GM12878 (cell line): ENCODE data around the gene STX8. TPM values are rescaled to one million over a fixed set of nuclear protein-coding genes. Genes with fewer than 3 reads are reported as not detected.
A peak's percentile ranks its signal among the peaks of the same experiment; 100 is the strongest.

ENCODE experiments used
- ATAC-seq: fragments of 200-7000 bp; cut with Tn5 transposase; 3 replicates; pipeline ENCODE4 v1.9.1; 2020; ENCODE audit warnings: mild to moderate bottlenecking, moderate library complexity
- BruUV-seq: library from RNA; stranded (reverse); fragments of 400-500 nt; replicated peaks from 2 replicates; lab custom pipeline; 2021; lab: Mats Ljungman, UMichigan
- CTCF ChIA-PET: fragments of 300-600 bp; sonication (Branson Sonifier 250); formaldehyde crosslinking; extraction: SDS; loops from one replicate; lab custom pipeline; 2021; ENCODE audit warnings: inconsistent platforms; lab: Yijun Ruan, JAX
- POLR2A ChIA-PET: fragments of 350-600 bp; formaldehyde crosslinking; extraction: SDS; loops from one replicate; lab custom pipeline; 2021; ENCODE audit warnings: inconsistent platforms; lab: Charles Lee
- RAD21 ChIA-PET: fragments of 300-600 bp; sonication (Branson Sonifier 250); formaldehyde crosslinking; loops from one replicate; lab custom pipeline; 2023; ENCODE audit warnings: antibody characterized with exemption; ENCODE audit not compliant: unreplicated experiment; lab: Charles Lee
- SMC1A ChIA-PET: fragments of 300-600 bp; sonication (Branson Sonifier 250); formaldehyde crosslinking; loops from one replicate; lab custom pipeline; 2023; ENCODE audit not compliant: unreplicated experiment, uncharacterized antibody; lab: Charles Lee
- DNase-seq: peaks from one replicate; pipeline ENCODE4 v3.0.0-alpha.2; 2011; ENCODE audit warnings: low read depth, low spot score
- FAIRE-seq: peaks from 3 replicates; lab custom pipeline; 2011; peaks lifted over from hg19 to GRCh38; lab: Jason Lieb, UNC
- H2AFZ ChIP-seq: 2 replicates; pipeline ENCODE4 v1.6.0; 2011; ENCODE audit warnings: low read depth, low read length, control low read depth; ENCODE audit not compliant: control insufficient read depth
- H3K27ac ChIP-seq: 2 replicates; pipeline ENCODE4 v1.5.1; 2011; ENCODE audit warnings: control low read depth; ENCODE audit not compliant: control insufficient read depth, insufficient read depth
- H3K27me3 ChIP-seq, 2 experiments: replicated peaks in 1 of 2; 2 replicates each; pipeline versions ENCODE4 v1.6.0 to v1.6.1; 2011; ENCODE audit warnings: low read length in 1 of 2; ENCODE audit not compliant: control insufficient read depth in 2 of 2, insufficient read depth in 2 of 2
- H3K36me3 ChIP-seq, 2 experiments: 2 replicates each; pipeline ENCODE4 v1.5.1; 2011; ENCODE audit warnings: low read length in 1 of 2; ENCODE audit not compliant: control insufficient read depth in 2 of 2, insufficient read depth in 2 of 2
- H3K4me1 ChIP-seq: 2 replicates; pipeline ENCODE4 v1.6.1; 2011; ENCODE audit warnings: mild to moderate bottlenecking, low read length, moderate library complexity, mixed read lengths; ENCODE audit not compliant: control insufficient read depth, insufficient read depth
- H3K4me2 ChIP-seq: 2 replicates; pipeline ENCODE4 v1.6.0; 2011; ENCODE audit warnings: control low read depth; ENCODE audit not compliant: control insufficient read depth, insufficient read depth
- H3K4me3 ChIP-seq: fragments of 200-600 bp; sonication (generic); 2 replicates; pipeline ENCODE4 v1.5.1; 2016
- H3K79me2 ChIP-seq: 2 replicates; pipeline ENCODE4 v1.6.0; 2011; ENCODE audit warnings: low read length; ENCODE audit not compliant: control insufficient read depth, insufficient read depth
- H3K9ac ChIP-seq: 2 replicates; pipeline ENCODE4 v1.8.0; 2011; ENCODE audit warnings: low read length, control low read depth, mixed read lengths; ENCODE audit not compliant: control insufficient read depth, insufficient read depth
- H3K9me3 ChIP-seq: replicated peaks from 3 replicates; pipeline ENCODE4 v1.5.1; 2011; ENCODE audit warnings: mild to moderate bottlenecking, low read length; ENCODE audit not compliant: control insufficient read depth, insufficient read depth
- H4K20me1 ChIP-seq: 2 replicates; pipeline ENCODE4 v1.6.0; 2011; ENCODE audit not compliant: control insufficient read depth, insufficient read depth
- ATF2 ChIP-seq: IDR thresholded peaks from 2 replicates; pipeline ENCODE4 v1.6.1; 2012; ENCODE audit warnings: low read length, inconsistent platforms
- ATF7 ChIP-seq: fragments of 450-650 bp; IDR thresholded peaks from 2 replicates; pipeline ENCODE4 v1.6.1; 2016; ENCODE audit warnings: low read depth, mild to moderate bottlenecking
- BCL11A ChIP-seq: IDR thresholded peaks from 2 replicates; pipeline ENCODE4 v1.6.1; 2011; ENCODE audit warnings: low read depth, low read length
- CBFB ChIP-seq: IDR thresholded peaks from 2 replicates; pipeline ENCODE4 v1.6.1; 2016; ENCODE audit warnings: antibody characterized with exemption, low read depth
- CBX5 ChIP-seq: sonication (generic); IDR thresholded peaks from 2 replicates; pipeline ENCODE4 v1.6.1; 2016; ENCODE audit warnings: low read depth, moderate library complexity, mild to moderate bottlenecking, inconsistent platforms
- CEBPB ChIP-seq, 2 experiments: fragments of 150-350 bp in 1 of 2; IDR thresholded peaks; 2 replicates each; pipeline ENCODE4 v1.6.1; 2012 to 2014; ENCODE audit warnings: low read depth in 2 of 2, low read length in 2 of 2, borderline replicate concordance in 1 of 2, inconsistent platforms in 1 of 2
- CREB1 ChIP-seq: IDR thresholded peaks from 2 replicates; pipeline ENCODE4 v1.6.1; 2012; ENCODE audit warnings: low read depth, mild to moderate bottlenecking, inconsistent platforms
- CREM ChIP-seq: IDR thresholded peaks from 2 replicates; pipeline ENCODE4 v1.6.1; 2014; ENCODE audit warnings: antibody characterized with exemption, low read depth
- DPF2 ChIP-seq: fragments of 450-650 bp; IDR thresholded peaks from 2 replicates; pipeline ENCODE4 v1.6.1; 2017; ENCODE audit warnings: mild to moderate bottlenecking
- EP300 ChIP-seq, 2 experiments: fragments of 150-350 bp in 1 of 2; IDR thresholded peaks; 2 replicates each; pipeline ENCODE4 v1.6.1; 2011 to 2012; ENCODE audit warnings: low read depth in 2 of 2, low read length in 2 of 2, borderline replicate concordance in 1 of 2, improper control_type of control experiment in 1 of 2, inconsistent platforms in 1 of 2; ENCODE audit not compliant: control insufficient read depth in 1 of 2
- MEF2A ChIP-seq: IDR thresholded peaks from 2 replicates; pipeline ENCODE4 v1.6.1; 2011; ENCODE audit warnings: low read depth, mild to moderate bottlenecking, low read length, moderate library complexity; ENCODE audit not compliant: insufficient read depth
- MEF2B ChIP-seq: fragments of 450-650 bp; IDR thresholded peaks from 2 replicates; pipeline ENCODE4 v1.6.1; 2018; ENCODE audit warnings: mild to moderate bottlenecking, moderate library complexity; ENCODE audit not compliant: partially characterized antibody, poor library complexity, severe bottlenecking
- MTA2 ChIP-seq: fragments of 450-650 bp; IDR thresholded peaks from 2 replicates; pipeline ENCODE4 v1.6.1; 2016; ENCODE audit warnings: low read depth, mild to moderate bottlenecking, moderate library complexity
- NFXL1 ChIP-seq: fragments of 450-650 bp; IDR thresholded peaks from 2 replicates; pipeline ENCODE4 v1.6.1; 2017; ENCODE audit warnings: antibody characterized with exemption, mild to moderate bottlenecking, borderline replicate concordance
- NR2F1 ChIP-seq: fragments of 450-650 bp; conservative IDR thresholded peaks from 2 replicates; pipeline ENCODE4 v1.6.1; 2017; ENCODE audit warnings: mild to moderate bottlenecking
- PAX5 ChIP-seq: IDR thresholded peaks from 2 replicates; pipeline ENCODE4 v1.6.1; 2011; ENCODE audit warnings: low read depth, low read length, borderline replicate concordance
- POU2F2 ChIP-seq: IDR thresholded peaks from 3 replicates; pipeline ENCODE4 v1.6.1; 2011; ENCODE audit warnings: low read depth, mild to moderate bottlenecking, low read length, borderline replicate concordance
- RAD51 ChIP-seq: fragments of 450-650 bp; IDR thresholded peaks from 2 replicates; pipeline ENCODE4 v1.6.1; 2016; ENCODE audit warnings: moderate library complexity, mild to moderate bottlenecking, inconsistent platforms
- RELA ChIP-seq: fragments of 450-650 bp; IDR thresholded peaks from 2 replicates; pipeline ENCODE4 v1.8.0; 2014; ENCODE audit warnings: borderline replicate concordance; ENCODE audit not compliant: partially characterized antibody
- RUNX3 ChIP-seq: IDR thresholded peaks from 2 replicates; pipeline ENCODE4 v1.6.1; 2012; ENCODE audit warnings: low read length, inconsistent platforms
- SMARCA5 ChIP-seq: fragments of 450-650 bp; IDR thresholded peaks from 2 replicates; pipeline ENCODE4 v1.6.1; 2017; ENCODE audit warnings: mild to moderate bottlenecking
- TCF3 ChIP-seq: IDR thresholded peaks from 2 replicates; pipeline ENCODE4 v1.6.1; 2012; ENCODE audit warnings: low read depth, mild to moderate bottlenecking, low read length, borderline replicate concordance; ENCODE audit not compliant: insufficient read depth
- USF1 ChIP-seq: IDR thresholded peaks from 2 replicates; pipeline ENCODE4 v1.6.1; 2011; ENCODE audit warnings: borderline replicate concordance, low read depth, mild to moderate bottlenecking, moderate library complexity, mixed read lengths, low read length; ENCODE audit not compliant: insufficient read depth; ENCODE audit errors: extremely low read length
- ZNF217 ChIP-seq: fragments of 450-650 bp; IDR thresholded peaks from 2 replicates; pipeline ENCODE4 v1.6.1; 2017; ENCODE audit warnings: antibody characterized with exemption, mild to moderate bottlenecking
- ZNF622 ChIP-seq: fragments of 450-650 bp; IDR thresholded peaks from 2 replicates; pipeline ENCODE4 v1.6.1; 2017; ENCODE audit warnings: mild to moderate bottlenecking, inconsistent platforms
- WGBS: methylation state at CpG from one replicate; pipeline ENCODE4 v1.1.6; 2016; ENCODE audit warnings: low lambda C conversion rate; ENCODE audit not compliant: insufficient replicate concordance, insufficient coverage; ENCODE audit errors: missing lambda C conversion rate; 5-methylcytosine and 5-hydroxymethylcytosine counted together
- in situ Hi-C: fragments of 300-500 bp; cut with MboI; formaldehyde crosslinking; loops from 9 replicates; pipeline ENCODE4 v1.14.3; 2018; ENCODE audit warnings: mixed read lengths
- intact Hi-C: fragments of 100-400 bp; cut with micrococcal nuclease; formaldehyde crosslinking; loops from one replicate; pipeline ENCODE4 v1.14.2; 2022; ENCODE audit not compliant: unreplicated experiment
- polyA plus RNA-seq, 11 experiments: library from polyadenylated mRNA; depleted of rRNA in 4 of 11; unstranded in 6 of 11; stranded (reverse) in 5 of 11; fragments of >200 nt; fragmentation: Nextera tagmentation in 4 of 11; fragmentation: Illumina TruSeq in 1 of 11; extraction: Ambion mirVana in 4 of 11; extraction: Trizol in 1 of 11; gene quantifications; 1 replicate in 1 of 11; 2 replicates in 10 of 11; pipeline versions ENCODE4 v1.2.1 to v1.2.3, GENCODE V29; 2011 to 2016; ENCODE audit warnings: inconsistent platforms in 2 of 11, missing spikeins in 2 of 11, low read depth in 1 of 11
- total RNA-seq, 4 experiments: library from RNA; depleted of rRNA in 3 of 4; stranded (reverse); fragments of >200 nt in 3 of 4; fragmentation: Illumina TruSeq in 1 of 4; extraction: Trizol in 1 of 4; gene quantifications; 2 replicates each; pipeline versions ENCODE4 v1.2.1 to v1.2.3, GENCODE V29; 2013 to 2021

The STX8 gene
- total and polyA plus RNA-seq, 10 of the 15 experiments (the other 5 are each of a cell fraction or from before 2014, with no cell fraction given) = 47.9 to 151 (median 72.9) TPM

GRCh38 chr17:9389111-9389527, 186.5 kb downstream of the STX8 start:
- POLR2A ChIA-PET = interaction anchor here (0.9 kb wide), 1 partner anchor 11 kb away, joined by 3 read pairs; no protein-coding TSS in a partner anchor
- Histone ChIP-seq H2AFZ (no peak overlapping the region), H3K9me3 (peaks cover 9% of the 10 kb centered on the region; the same call in 2 of the 3 replicates), H3K36me3 (no peaks in the 10 kb centered on the region), H3K4me1 (peaks cover 8% of the 10 kb centered on the region), H3K27ac (no peak overlapping the region), H3K27me3 (no peaks in the 10 kb centered on the region), H3K4me3 (no peak overlapping the region), H4K20me1 (no peaks in the 10 kb centered on the region), H3K9ac (no peak overlapping the region), H3K79me2 (no peaks in the 10 kb centered on the region), H3K4me2 (peak overlapping the region; percentile 1; the same call in 1 of the 2 replicates)
- WGBS = 43% methylated on average over 3 of the region's 3 CpGs
- RAD21 ChIA-PET = interaction anchor here (1.1 to 1.2 kb wide), 2 partner anchors 25 to 44 kb away, joined by 3 to 5 read pairs; no protein-coding TSS in a partner anchor
- intact Hi-C loops = loop anchor here (5.0 kb wide), 1 partner anchor 97 kb away; no protein-coding TSS in a partner anchor
- SMC1A ChIA-PET = interaction anchor here (0.9 to 1.6 kb wide), 3 partner anchors 9 to 97 kb away, joined by 3 to 4 read pairs (median 3); no protein-coding TSS in a partner anchor
- BruUV-seq = no TSS peak
- DNase-seq (peak; percentile 68), ATAC-seq (peak; percentile 100), FAIRE-seq (peak; percentile 84)
- in situ Hi-C loops = no loop called here
- CTCF ChIA-PET = interaction anchor here (0.6 to 1.4 kb wide), 4 partner anchors 18 to 391 kb away, joined by 3 to 7 read pairs (median 3); no protein-coding TSS in a partner anchor
- TF ChIP-seq USF1 (no peak), MEF2A (peak; percentile 49; the same call in 1 of the 2 replicates), CBX5 (0 out of 2 replicates have a peak, but pooled peaks have one; percentile 26), NR2F1 (peak; percentile 70), ATF2 (peak; percentile 65), CBFB (peak; percentile 97), MEF2B (peak; percentile 55), EP300 (IDR thresholded peaks at IDR 0.05; ENCODE audit: borderline replicate concordance in 1 of 2, control insufficient read depth in 1 of 2, low read depth in 2 of 2, low read length in 2 of 2) (peak in 1 of 2 experiments; percentile 40; a peak in 1 of 4 replicates), ZNF217 (peak; percentile 15; the same call in 1 of the 2 replicates), RUNX3 (peak; percentile 99), CEBPB (IDR thresholded peaks at IDR 0.05; ENCODE audit: borderline replicate concordance in 1 of 2, low read depth in 2 of 2, low read length in 2 of 2) (no peak), TCF3 (0 out of 2 replicates have a peak, but pooled peaks have one; percentile 68), RAD51 (peak; percentile 58; the same call in 1 of the 2 replicates), PAX5 (peak; percentile 56), ZNF622 (no peak), ATF7 (peak; percentile 64), CREM (peak; percentile 62; the same call in 1 of the 2 replicates), BCL11A (peak; percentile 84), MTA2 (peak; percentile 85), SMARCA5 (no peak), NFXL1 (no peak), RELA (peak; percentile 97), CREB1 (peak; percentile 43; the same call in 1 of the 2 replicates), DPF2 (peak; percentile 74), POU2F2 (peak; percentile 57; the same call in 1 of the 3 replicates)
